HCT116 (cell line): ENCODE data around the gene EIF3I. TPM values are rescaled to one million over a fixed set of nuclear protein-coding genes. Genes with fewer than 3 reads are reported as not detected.
A peak's percentile ranks its signal among the peaks of the same experiment; 100 is the strongest.

Source experiments
- ATAC-seq: fragments of 200-7000 bp; cut with Tn5 transposase; 2 replicates; pipeline ENCODE4 v1.9.1; 2020; ENCODE audit warnings: mild to moderate bottlenecking, moderate library complexity
- BruUV-seq: library from RNA; stranded (reverse); fragments of 400-500 nt; replicated peaks from 2 replicates; lab custom pipeline; 2021; lab: Mats Ljungman, UMichigan
- CTCF ChIA-PET: fragments of 300-600 bp; sonication (Branson Sonifier 250); formaldehyde crosslinking; loops from one replicate; lab custom pipeline; 2021; ENCODE audit warnings: antibody characterized with exemption; lab: Charles Lee
- POLR2A ChIA-PET: fragments of 300-600, 350-600 bp; sonication (Branson Sonifier 250); formaldehyde crosslinking; loops from one replicate; lab custom pipeline; 2021; ENCODE audit warnings: antibody characterized with exemption; lab: Charles Lee
- RAD21 ChIA-PET, 2 experiments: fragments of 300-600 bp; sonication (Branson Sonifier 250); formaldehyde crosslinking; loops; one replicate each; lab custom pipeline; 2023; ENCODE audit warnings: low total read pairs in 2 of 2; ENCODE audit not compliant: uncharacterized antibody in 2 of 2, unreplicated experiment in 2 of 2, low non-redundant PET in 1 of 2; lab: Charles Lee
- DNase-seq: peaks from one replicate; pipeline ENCODE4 v3.0.0-alpha.2; 2010; ENCODE audit warnings: low read depth, low spot score
- H2AFZ ChIP-seq: fragments of 200-600 bp; shearing (Covaris generic), sonication (generic); 2 replicates; pipeline ENCODE4 v1.6.1; 2017; ENCODE audit warnings: low read depth, mixed run types, mixed read lengths, antibody characterized with exemption, low read length; ENCODE audit not compliant: poor library complexity, severe bottlenecking
- H3K27ac ChIP-seq: 2 replicates; pipeline ENCODE4 v1.5.1; 2012; ENCODE audit warnings: low read depth, low read length
- H3K27me3 ChIP-seq: fragments of 200-600 bp; sonication (generic); 2 replicates; pipeline ENCODE4 v1.6.1; 2016; ENCODE audit warnings: mixed run types, low read length, mixed read lengths; ENCODE audit not compliant: insufficient read depth
- H3K36me3 ChIP-seq, 2 experiments: fragments of 200-500 bp in 1 of 2; fragments of 200-600 bp in 1 of 2; sonication (Bioruptor generic) in 1 of 2; sonication (generic) in 1 of 2; 2 replicates each; pipeline versions ENCODE4 v1.5.1 to v1.6.1; 2014 to 2016; ENCODE audit warnings: low read length in 2 of 2, inconsistent platforms in 1 of 2, mixed read lengths in 1 of 2, mixed run types in 1 of 2; ENCODE audit not compliant: insufficient read depth in 2 of 2, control insufficient read depth in 1 of 2
- H3K4me1 ChIP-seq, 2 experiments: fragments of 200-600 bp in 1 of 2; sonication (generic) in 1 of 2; 2 replicates each; pipeline versions ENCODE4 v1.5.1 to v1.6.1; 2012 to 2017; ENCODE audit warnings: low read length in 2 of 2, inconsistent platforms in 1 of 2, mild to moderate bottlenecking in 1 of 2, mixed read lengths in 1 of 2, mixed run types in 1 of 2, moderate library complexity in 1 of 2; ENCODE audit not compliant: insufficient read depth in 2 of 2, control insufficient read depth in 1 of 2
- H3K4me2 ChIP-seq: fragments of 200-600 bp; sonication (generic); 2 replicates; pipeline ENCODE4 v1.6.1; 2017; ENCODE audit warnings: mixed run types, low read length, mixed read lengths
- H3K4me3 ChIP-seq, 2 experiments: fragments of 200-600 bp in 1 of 2; sonication (generic) in 1 of 2; replicated peaks in 1 of 2; 2 replicates each; pipeline ENCODE4 v1.5.1; 2011 to 2016; ENCODE audit warnings: low read length in 2 of 2, control low read depth in 1 of 2, low read depth in 1 of 2, mild to moderate bottlenecking in 1 of 2, mixed read lengths in 1 of 2, mixed run types in 1 of 2
- H3K79me2 ChIP-seq: fragments of 200-600 bp; sonication (generic); 2 replicates; pipeline ENCODE4 v1.6.1; 2017; ENCODE audit warnings: mild to moderate bottlenecking, mixed run types, low read length, moderate library complexity, mixed read lengths; ENCODE audit not compliant: insufficient read depth
- H3K9ac ChIP-seq: fragments of 200-600 bp; sonication (generic); 2 replicates; pipeline ENCODE4 v1.6.1; 2016; ENCODE audit warnings: low read length, mixed read lengths
- H3K9me2 ChIP-seq: fragments of 200-600 bp; sonication (generic), shearing (Covaris generic); 2 replicates; pipeline ENCODE4 v1.6.1; 2017; ENCODE audit warnings: mixed run types, mild to moderate bottlenecking, moderate library complexity; ENCODE audit not compliant: insufficient read depth
- H3K9me3 ChIP-seq, 2 experiments: fragments of 200-500 bp in 1 of 2; fragments of 200-600 bp in 1 of 2; sonication (Bioruptor generic) in 1 of 2; sonication (generic) in 1 of 2; 2 replicates each; pipeline ENCODE4 v1.6.1; 2014 to 2017; ENCODE audit warnings: low read length in 2 of 2, mixed read lengths in 2 of 2, inconsistent platforms in 1 of 2, low read depth in 1 of 2, mild to moderate bottlenecking in 1 of 2, mixed run types in 1 of 2, moderate library complexity in 1 of 2; ENCODE audit not compliant: control insufficient read depth in 1 of 2, insufficient read depth in 1 of 2
- H4K20me1 ChIP-seq: fragments of 200-600 bp; sonication (generic), shearing (Covaris generic); 2 replicates; pipeline ENCODE4 v1.6.1; 2017; ENCODE audit warnings: mixed run types, mild to moderate bottlenecking, moderate library complexity; ENCODE audit not compliant: insufficient read depth
- EGR1 ChIP-seq: IDR thresholded peaks from 2 replicates; pipeline ENCODE4 v1.6.1; 2012; ENCODE audit warnings: low read depth
- EZH2 ChIP-seq: fragments of 200-600 bp; sonication (generic); IDR thresholded peaks from 2 replicates; pipeline ENCODE4 v1.6.1; 2017; ENCODE audit warnings: antibody characterized with exemption, mixed run types
- ZFX ChIP-seq: fragments of 450-650 bp; IDR thresholded peaks from 2 replicates; pipeline ENCODE4 v1.6.1; 2017
- intact Hi-C: fragments of 100-400 bp; cut with micrococcal nuclease; formaldehyde crosslinking; loops from 2 replicates; pipeline ENCODE4 v1.10.0; 2022
- total RNA-seq: library from RNA; stranded (reverse); gene quantifications from one replicate; pipeline ENCODE4 v1.2.1, GENCODE V29; 2021; ENCODE audit not compliant: unreplicated experiment
- TF ChIP-seq, protein P1 (sequence below), 3 experiments: fragments of 200-600 bp in 1 of 3; sonication (generic) in 1 of 3; IDR thresholded peaks in 2 of 3; conservative IDR thresholded peaks in 1 of 3; 2 replicates each; pipeline ENCODE4 v1.5.1; 2012 to 2017; ENCODE audit warnings: low read depth in 2 of 3, low read length in 2 of 3, antibody characterized with exemption in 1 of 3, borderline replicate concordance in 1 of 3, control low read depth in 1 of 3, mild to moderate bottlenecking in 1 of 3, mixed read lengths in 1 of 3, mixed run types in 1 of 3, moderate library complexity in 1 of 3; ENCODE audit not compliant: insufficient read depth in 1 of 3

The EIF3I gene
- total RNA-seq, 1 experiment from 2014 or later: 323 TPM

DNA sequence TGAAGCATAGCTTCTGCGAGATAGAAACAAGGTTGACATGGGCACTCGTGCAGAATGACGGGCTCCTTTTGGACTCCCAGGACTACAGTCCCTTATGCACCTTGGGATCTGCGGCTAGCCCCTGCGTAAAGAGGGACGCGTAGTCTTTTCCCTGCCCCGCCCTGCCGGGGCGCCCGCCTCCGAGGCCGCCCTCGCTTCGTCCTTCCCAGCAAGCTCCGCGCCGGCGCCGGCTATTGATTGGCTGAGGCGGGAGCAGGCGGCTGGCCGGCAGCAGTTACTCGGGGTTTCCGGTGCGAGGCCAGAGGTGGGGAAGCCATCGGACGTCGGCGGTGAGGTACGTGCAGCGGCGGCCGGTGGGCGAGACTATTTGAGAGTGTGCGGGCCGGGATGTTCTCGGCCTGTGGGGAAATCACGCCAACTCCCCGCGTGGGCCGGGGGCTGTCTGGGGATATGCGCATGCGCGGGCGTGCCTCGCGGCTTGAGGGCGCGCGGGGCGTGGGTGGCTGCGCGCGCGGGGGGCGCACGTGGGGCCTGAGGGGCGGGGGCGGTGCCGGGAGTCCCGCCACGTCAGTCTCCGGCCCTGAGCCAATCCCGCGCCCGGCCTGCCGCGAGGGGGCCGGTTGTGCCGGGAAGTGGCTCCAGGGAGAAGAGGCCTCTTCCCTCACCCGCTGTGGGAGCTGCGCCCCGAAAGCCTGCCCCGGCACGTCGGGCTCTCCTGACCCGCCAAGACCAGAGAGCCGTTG lies 42.6 kb upstream of the EIF3I start, which contains the start of gene TXLNA (continued):
- TF ChIP-seq, protein P1, sequence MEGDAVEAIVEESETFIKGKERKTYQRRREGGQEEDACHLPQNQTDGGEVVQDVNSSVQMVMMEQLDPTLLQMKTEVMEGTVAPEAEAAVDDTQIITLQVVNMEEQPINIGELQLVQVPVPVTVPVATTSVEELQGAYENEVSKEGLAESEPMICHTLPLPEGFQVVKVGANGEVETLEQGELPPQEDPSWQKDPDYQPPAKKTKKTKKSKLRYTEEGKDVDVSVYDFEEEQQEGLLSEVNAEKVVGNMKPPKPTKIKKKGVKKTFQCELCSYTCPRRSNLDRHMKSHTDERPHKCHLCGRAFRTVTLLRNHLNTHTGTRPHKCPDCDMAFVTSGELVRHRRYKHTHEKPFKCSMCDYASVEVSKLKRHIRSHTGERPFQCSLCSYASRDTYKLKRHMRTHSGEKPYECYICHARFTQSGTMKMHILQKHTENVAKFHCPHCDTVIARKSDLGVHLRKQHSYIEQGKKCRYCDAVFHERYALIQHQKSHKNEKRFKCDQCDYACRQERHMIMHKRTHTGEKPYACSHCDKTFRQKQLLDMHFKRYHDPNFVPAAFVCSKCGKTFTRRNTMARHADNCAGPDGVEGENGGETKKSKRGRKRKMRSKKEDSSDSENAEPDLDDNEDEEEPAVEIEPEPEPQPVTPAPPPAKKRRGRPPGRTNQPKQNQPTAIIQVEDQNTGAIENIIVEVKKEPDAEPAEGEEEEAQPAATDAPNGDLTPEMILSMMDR (IDR thresholded peaks at IDR 0.05 in 2 of 3, conservative IDR thresholded peaks at IDR 0.05 in 1 of 3; ENCODE audit: borderline replicate concordance in 1 of 3, insufficient read depth in 1 of 3, low read depth in 2 of 3, low read length in 2 of 3): no peak
- no peak for TF ChIP-seq EZH2
- TF ChIP-seq, all 23 proteins: peak for 10

- no peak for DNase-seq
- no TSS peak for BruUV-seq
These were observed 41.8 kb upstream of the EIF3I start for GRCh38 chr1:32180186-32181060.

More at GRCh38 chr1:32180186-32181060, 41.8 kb upstream of the EIF3I start:
- H3K4me2 ChIP-seq: peak overlapping the region; percentile 95
- intact Hi-C loops: no loop called here
- H4K20me1 ChIP-seq: peaks cover 6% of the 10 kb centered on the region; the same call in 1 of the 2 replicates
- H3K79me2 ChIP-seq: peaks cover 51% of the 10 kb centered on the region
- H3K9me2 ChIP-seq: no peaks in the 10 kb centered on the region
- peak; percentile 5 for TF ChIP-seq ZFX
- no peak for TF ChIP-seq EGR1
- H3K27me3 ChIP-seq: no peaks in the 10 kb centered on the region
- H3K9ac ChIP-seq: peak overlapping the region; percentile 95
- no peaks in the 10 kb centered on the region for H3K9me3 ChIP-seq
- H3K4me3 ChIP-seq: peak overlapping the region; percentile 85 to 86
- H3K36me3 ChIP-seq: peaks cover 24 to 38% of the 10 kb centered on the region in 2 experiments
- ChIA-PET RAD21 (no interaction called here), CTCF (no interaction called here), POLR2A (interaction anchor here (1.1 to 1.5 kb wide), 3 partner anchors 26 to 155 kb away, joined by 4 to 7 read pairs (median 6); partner anchors contain the start of gene MARCKSL1)
- no peak overlapping the region for H2AFZ ChIP-seq
- H3K27ac ChIP-seq: peak overlapping the region; percentile 69
- peaks cover 15 to 32% of the 10 kb centered on the region in 2 experiments for H3K4me1 ChIP-seq
- ATAC-seq: peak; percentile 23
